WTC11 (cell line): Measurements from ENCODE around the gene DENND1C.

Experiments
- AFF4 ChIP-seq: sonication (generic); formaldehyde crosslinking; IDR thresholded peaks from 2 replicates; pipeline ENCODE4 v1.8.1; 2023; ENCODE audit warnings: mild to moderate bottlenecking, missing genetic modification reagents, borderline replicate concordance
- ARID4B ChIP-seq: sonication (generic); formaldehyde crosslinking; IDR thresholded peaks from 2 replicates; pipeline ENCODE4 v1.8.0; 2023; ENCODE audit warnings: missing genetic modification reagents, mild to moderate bottlenecking, borderline replicate concordance
- CREM ChIP-seq: sonication (generic); formaldehyde crosslinking; IDR thresholded peaks from 2 replicates; pipeline ENCODE4 v1.8.1; 2022; ENCODE audit warnings: mild to moderate bottlenecking, missing genetic modification reagents, moderate library complexity
- CTCF ChIP-seq: fragments of 200-600 bp; IDR thresholded peaks from 2 replicates; pipeline ENCODE4 v1.8.0; 2022; ENCODE audit warnings: antibody characterized with exemption
- FOXK1 ChIP-seq: sonication (generic); formaldehyde crosslinking; IDR thresholded peaks from 2 replicates; pipeline ENCODE4 v1.8.0; 2022; ENCODE audit warnings: mild to moderate bottlenecking, moderate library complexity, missing genetic modification reagents
- FOXP1 ChIP-seq: sonication (generic); formaldehyde crosslinking; IDR thresholded peaks from 2 replicates; pipeline ENCODE4 v1.8.0; 2022; ENCODE audit warnings: missing genetic modification reagents, mild to moderate bottlenecking, moderate library complexity, borderline replicate concordance
- GABPB1 ChIP-seq: sonication (generic); formaldehyde crosslinking; IDR thresholded peaks from 2 replicates; pipeline ENCODE4 v1.8.1; 2023; ENCODE audit warnings: mild to moderate bottlenecking, missing genetic modification reagents
- GTF2I ChIP-seq: fragments of 250-450 bp; sonication (Bioruptor Pico); conservative IDR thresholded peaks from 2 replicates; pipeline ENCODE4 v1.4.0; 2021; ENCODE audit warnings: mild to moderate bottlenecking
- JUN ChIP-seq: sonication (generic); formaldehyde crosslinking; IDR thresholded peaks from 2 replicates; pipeline ENCODE4 v1.8.0; 2023; ENCODE audit warnings: mild to moderate bottlenecking, missing genetic modification reagents
- MLX ChIP-seq: sonication (generic); formaldehyde crosslinking; IDR thresholded peaks from 2 replicates; pipeline ENCODE4 v1.8.1; 2023; ENCODE audit warnings: mild to moderate bottlenecking, missing genetic modification reagents, moderate library complexity
- SMAD4 ChIP-seq: sonication (generic); formaldehyde crosslinking; IDR thresholded peaks from 2 replicates; pipeline ENCODE4 v1.8.0; 2022; ENCODE audit warnings: mild to moderate bottlenecking, missing genetic modification reagents
- TF ChIP-seq, protein P1 (sequence below): sonication (generic); formaldehyde crosslinking; IDR thresholded peaks from 2 replicates; pipeline ENCODE4 v1.8.1; 2023; ENCODE audit warnings: mild to moderate bottlenecking, missing genetic modification reagents, moderate library complexity
- TF ChIP-seq, protein P2 (sequence below): sonication (generic); formaldehyde crosslinking; IDR thresholded peaks from 2 replicates; pipeline ENCODE4 v1.8.0; 2022; ENCODE audit warnings: mild to moderate bottlenecking, missing genetic modification reagents
- TF ChIP-seq, protein P3 (sequence below): sonication (generic); formaldehyde crosslinking; IDR thresholded peaks from 2 replicates; pipeline ENCODE4 v1.8.0; 2023; ENCODE audit warnings: missing genetic modification reagents

- TF ChIP-seq ARID4B (CRISPR knock-in tag) (no peak), FOXP1 (no peak), CTCF (no peak), SMAD4 (CRISPR knock-in tag) (no peak), MLX (CRISPR knock-in tag) (no peak), GABPB1 (no peak), AFF4 (CRISPR knock-in tag) (no peak), CREM (CRISPR knock-in tag) (no peak), JUN (CRISPR knock-in tag) (no peak), FOXK1 (no peak), GTF2I (CRISPR knock-in tag) (no peak)
- TF ChIP-seq, protein P1, sequence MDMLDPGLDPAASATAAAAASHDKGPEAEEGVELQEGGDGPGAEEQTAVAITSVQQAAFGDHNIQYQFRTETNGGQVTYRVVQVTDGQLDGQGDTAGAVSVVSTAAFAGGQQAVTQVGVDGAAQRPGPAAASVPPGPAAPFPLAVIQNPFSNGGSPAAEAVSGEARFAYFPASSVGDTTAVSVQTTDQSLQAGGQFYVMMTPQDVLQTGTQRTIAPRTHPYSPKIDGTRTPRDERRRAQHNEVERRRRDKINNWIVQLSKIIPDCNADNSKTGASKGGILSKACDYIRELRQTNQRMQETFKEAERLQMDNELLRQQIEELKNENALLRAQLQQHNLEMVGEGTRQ (CRISPR knock-in tag), result no peak
- TF ChIP-seq, protein P2, sequence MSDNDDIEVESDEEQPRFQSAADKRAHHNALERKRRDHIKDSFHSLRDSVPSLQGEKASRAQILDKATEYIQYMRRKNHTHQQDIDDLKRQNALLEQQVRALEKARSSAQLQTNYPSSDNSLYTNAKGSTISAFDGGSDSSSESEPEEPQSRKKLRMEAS, result no peak
- TF ChIP-seq, protein P3, sequence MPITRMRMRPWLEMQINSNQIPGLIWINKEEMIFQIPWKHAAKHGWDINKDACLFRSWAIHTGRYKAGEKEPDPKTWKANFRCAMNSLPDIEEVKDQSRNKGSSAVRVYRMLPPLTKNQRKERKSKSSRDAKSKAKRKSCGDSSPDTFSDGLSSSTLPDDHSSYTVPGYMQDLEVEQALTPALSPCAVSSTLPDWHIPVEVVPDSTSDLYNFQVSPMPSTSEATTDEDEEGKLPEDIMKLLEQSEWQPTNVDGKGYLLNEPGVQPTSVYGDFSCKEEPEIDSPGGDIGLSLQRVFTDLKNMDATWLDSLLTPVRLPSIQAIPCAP (CRISPR knock-in tag), result no peak
Observed at GRCh38 chr19:6503407-6504201, 22.0 kb upstream of the DENND1C start.
